NCI-H1105 (cell line): ENCODE data around the gene ITPRIP.

Experiments used
- DNase-seq: peaks from one replicate; lab custom pipeline; 2025; lab: John Stamatoyannopoulos, UW

The ITPRIP gene

GRCh38 chr10:104307576-104308438 is 30.5 kb downstream of the ITPRIP start:
- no peak for DNase-seq

GRCh38 chr10:104306897-104307296 is 31.4 kb downstream of the ITPRIP start:
- DNase-seq, result no peak

GRCh38 chr10:104304927-104305326 is 33.3 kb downstream of the ITPRIP start:
- DNase-seq, result no peak

GRCh38 chr10:104304356-104304745 is 33.9 kb downstream of the ITPRIP start:
- DNase-seq, result no peak

DNA sequence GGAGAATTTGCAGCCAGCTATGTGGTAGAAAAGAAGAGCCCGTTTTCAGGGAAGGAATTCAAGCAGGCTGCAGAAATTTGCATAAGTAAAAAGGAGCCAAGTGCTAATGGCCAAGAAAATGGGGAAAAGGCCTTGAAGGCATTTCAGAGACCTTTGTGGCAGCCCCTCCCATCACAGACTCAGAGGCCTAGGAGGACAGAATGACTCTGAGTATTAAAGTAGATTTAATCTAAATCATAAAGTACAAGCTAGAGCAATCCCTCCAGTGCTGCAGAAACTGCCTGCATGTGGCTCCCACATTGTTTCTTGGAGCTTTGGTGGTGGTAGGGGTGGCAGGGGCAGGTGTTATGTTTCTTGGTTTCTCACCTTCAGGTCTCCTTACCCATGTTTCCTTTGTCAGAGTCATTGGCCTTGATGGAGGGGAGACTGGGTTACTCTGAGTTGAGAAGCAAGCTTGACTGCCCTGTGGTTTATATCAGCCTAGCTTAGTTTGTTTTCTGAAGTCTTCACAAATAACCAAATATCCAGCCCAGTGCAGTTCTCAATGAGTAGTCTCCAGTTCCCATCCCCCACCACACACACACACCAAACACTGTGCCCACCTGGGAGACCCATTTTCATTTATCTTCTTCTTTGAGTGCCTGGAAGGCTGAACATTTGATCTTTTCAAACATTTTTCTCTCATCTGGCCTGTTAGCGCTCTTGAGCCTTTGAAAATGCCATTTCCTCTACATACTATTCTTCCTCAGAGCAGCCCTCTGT is 34.5 kb downstream of the ITPRIP start:
- no peak for DNase-seq

DNA sequence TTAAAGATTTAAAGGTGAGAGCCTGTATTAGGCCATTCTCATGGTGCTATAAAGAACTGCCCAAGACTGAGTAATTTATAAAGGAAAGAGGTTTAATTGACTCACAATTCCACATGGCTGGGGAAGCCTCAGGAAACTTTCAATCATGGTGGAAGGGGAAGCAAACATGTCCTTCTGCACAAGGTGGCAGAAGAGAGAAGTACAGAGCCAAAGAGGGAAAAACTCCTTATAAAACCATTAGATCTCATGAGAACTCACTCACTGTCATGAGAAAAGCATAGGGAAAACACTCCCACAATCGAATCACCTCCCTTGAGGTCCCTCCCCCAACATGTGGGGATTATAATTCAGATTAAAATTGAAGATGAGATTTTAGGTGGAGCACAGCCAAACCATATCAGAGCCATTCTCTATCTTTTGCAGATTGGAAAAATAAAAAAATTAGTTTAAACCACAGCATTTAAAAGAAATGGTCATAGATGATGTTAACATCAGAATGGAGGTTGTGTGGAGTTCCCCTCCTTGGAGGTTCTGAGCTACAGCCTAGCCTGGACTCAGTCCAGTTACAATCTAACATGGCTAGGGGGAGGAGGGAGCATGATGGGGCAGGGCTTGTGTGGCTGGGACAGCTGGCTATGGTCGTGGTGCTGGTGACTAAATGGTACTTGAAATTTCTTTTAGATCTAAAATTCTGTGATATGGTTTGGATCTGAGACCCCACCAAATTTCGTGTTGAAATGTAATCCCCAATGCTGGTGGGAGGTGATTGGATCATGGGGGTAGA is 36.2 kb downstream of the ITPRIP start:
- no peak for DNase-seq

- DNase-seq, result peak; percentile 70
Measured at GRCh38 chr10:104300736-104301292, 37.5 kb downstream of the ITPRIP start.

DNA sequence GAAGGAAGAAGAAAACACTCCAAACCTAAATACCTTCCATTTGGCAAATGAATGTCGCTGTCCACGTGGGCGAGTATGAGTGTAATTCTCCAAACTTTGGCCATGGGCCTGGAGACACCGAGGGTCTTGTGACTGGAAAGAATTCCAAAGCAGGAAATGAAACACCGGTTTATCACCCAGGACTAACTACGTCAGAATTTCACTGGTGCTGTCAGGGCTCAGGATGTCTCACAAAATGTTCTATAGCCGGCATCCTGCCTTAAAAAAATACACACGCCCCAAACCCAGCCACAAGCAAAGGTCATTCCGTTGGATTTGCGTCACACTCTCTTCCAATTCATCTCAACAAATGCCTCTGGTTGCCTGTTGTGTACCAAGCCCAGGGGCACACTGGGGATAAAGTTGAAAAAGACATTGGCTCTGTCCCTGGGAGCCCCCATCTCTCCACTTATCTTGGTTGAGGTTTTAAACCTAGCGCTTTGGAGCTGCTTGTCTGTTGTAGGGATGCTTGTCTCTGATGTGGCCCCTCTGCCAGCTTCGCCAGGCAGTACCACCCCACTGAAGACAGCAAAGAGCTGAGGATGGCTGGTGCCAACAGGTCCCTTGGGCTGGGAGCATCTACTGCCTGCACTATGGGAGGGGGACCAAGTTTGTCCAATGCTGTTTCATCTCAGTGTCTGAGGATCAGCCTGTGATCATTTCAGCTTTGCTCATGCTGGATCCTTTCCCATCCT is 38.1 kb downstream of the ITPRIP start:
- DNase-seq, result no peak

- DNase-seq, result no peak
Measured at GRCh38 chr10:104299031-104299904, 39.0 kb downstream of the ITPRIP start.

GRCh38 chr10:104297697-104298660 is 40.3 kb downstream of the ITPRIP start:
- DNase-seq, result no peak

GRCh38 chr10:104296687-104297436 is 41.4 kb downstream of the ITPRIP start:
- DNase-seq, result no peak

DNA sequence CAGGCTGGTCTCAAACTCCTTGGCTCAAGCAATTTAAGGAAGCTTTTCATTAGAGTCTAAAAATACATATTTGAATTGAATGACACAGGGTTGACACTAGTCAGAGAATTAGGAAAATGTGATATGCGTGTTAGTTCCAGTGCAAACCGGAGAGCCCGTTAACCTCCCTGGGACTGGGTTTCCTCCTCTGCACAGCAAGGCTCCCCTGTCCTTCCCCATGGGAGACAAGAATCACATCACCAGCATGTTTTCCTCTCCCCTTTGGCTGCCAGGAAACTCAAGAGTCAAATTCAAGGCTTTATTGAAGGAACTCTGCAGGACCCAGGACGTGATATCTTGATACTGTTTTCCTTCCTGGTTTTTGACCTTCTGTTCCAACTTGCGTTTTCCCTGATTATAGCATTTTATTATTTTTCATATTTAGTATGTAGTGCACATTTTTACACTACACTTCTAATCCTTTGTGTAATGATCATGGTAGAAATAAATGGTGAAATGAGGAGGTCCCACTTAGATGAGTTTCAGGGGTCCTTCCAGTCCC is 44.4 kb downstream of the ITPRIP start:
- DNase-seq, result no peak

DNA sequence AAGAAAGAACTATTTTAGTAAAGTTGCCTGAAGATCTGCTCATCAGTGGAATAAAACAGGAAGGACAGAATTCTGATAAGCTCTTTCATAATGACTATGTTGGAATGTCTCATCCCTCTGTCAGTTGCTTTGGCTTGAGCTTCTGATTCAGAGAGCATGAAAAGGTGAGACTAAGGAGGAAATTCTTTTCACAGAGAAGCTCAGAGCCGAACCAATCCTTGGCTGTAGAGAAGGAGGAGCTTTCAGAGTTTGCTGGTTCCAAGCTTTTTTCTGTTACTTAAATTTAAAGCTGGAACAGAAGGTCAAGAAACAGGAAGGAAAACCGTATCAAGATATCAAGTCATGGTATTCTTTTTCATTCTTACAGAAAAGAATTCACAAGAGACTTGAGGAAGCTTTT is 45.3 kb downstream of the ITPRIP start:
- DNase-seq, result no peak

GRCh38 chr10:104291439-104291951 is 46.8 kb downstream of the ITPRIP start:
- peak; percentile 65 for DNase-seq

- no peak for DNase-seq
Measured at GRCh38 chr10:104288355-104288754, 49.9 kb downstream of the ITPRIP start.

GRCh38 chr10:104286939-104287338 is 51.3 kb downstream of the ITPRIP start:
- DNase-seq, result no peak

DNA sequence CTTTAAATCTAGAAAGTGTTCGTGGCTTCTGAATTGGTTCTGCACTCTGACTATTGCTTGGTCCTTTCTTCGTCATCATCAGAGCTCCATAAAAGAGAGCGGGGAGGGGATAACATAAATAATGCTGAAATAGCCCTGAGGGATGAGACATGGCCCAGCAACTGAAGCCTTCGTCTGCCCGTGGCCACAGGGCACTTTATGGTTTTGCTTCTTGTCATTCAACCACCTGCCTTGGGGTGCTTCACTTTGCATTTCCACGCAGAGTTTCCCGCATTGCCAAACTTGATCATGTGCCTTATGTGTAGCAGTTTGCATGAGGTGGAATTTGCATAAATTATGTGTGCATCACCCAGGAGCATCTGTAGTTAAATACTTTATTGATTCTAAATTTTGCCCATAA is 53.4 kb downstream of the ITPRIP start:
- DNase-seq, result no peak

- no peak for DNase-seq
Measured at GRCh38 chr10:104281694-104282093, 56.6 kb downstream of the ITPRIP start.
